Measurements from ENCODE around the gene MAGEB3. TPM values are rescaled to one million over a fixed set of nuclear protein-coding genes. Genes with fewer than 3 reads are reported as not detected.

Gene MAGEB3
- total RNA-seq, 1 donor from 2014 or later = not detected

DNA sequence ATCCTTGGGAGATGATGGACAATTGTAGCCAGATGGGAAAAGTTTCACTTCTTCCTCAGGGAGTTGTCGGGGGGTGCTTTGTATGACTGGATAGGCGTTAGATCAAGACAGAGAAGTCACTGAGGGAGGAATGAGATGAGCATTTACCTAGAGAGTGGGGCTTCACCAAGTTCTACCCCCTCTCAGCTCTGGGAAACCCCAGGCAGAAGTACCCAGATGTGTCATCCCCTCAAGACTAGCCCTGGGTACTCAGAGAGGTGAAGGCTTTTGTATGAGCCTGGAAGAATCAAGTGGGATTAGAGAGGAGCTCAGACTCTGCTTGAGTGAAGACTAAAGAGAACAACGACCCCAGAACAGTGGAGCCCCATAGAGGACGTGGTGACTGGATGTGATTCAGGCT is 18.4 kb downstream of the MAGEB3 start:
- no peak overlapping the region for H2AFZ ChIP-seq (ENCODE audit: low read depth, low read length)
- H3K27me3 ChIP-seq (ENCODE audit: insufficient read depth, low read length) = no peaks in the 10 kb centered on the region
- no peak for TF ChIP-seq CTCF (IDR thresholded peaks at IDR 0.05; ENCODE audit: insufficient read depth, low read depth, low read length)
- no peak for TF ChIP-seq EZH2 (IDR thresholded peaks at IDR 0.05; ENCODE audit: insufficient read depth, low read length)
- no peak overlapping the region for H3K27ac Mint-ChIP-seq (ENCODE audit: unreplicated experiment)
- no peak overlapping the region for H3K9ac ChIP-seq (ENCODE audit: low read length)
- H3K9me3 ChIP-seq (ENCODE audit: insufficient read depth, low read depth, low read length) = no peaks in the 10 kb centered on the region
- no peaks in the 10 kb centered on the region for H3K79me2 ChIP-seq (ENCODE audit: insufficient read depth, low read length)
- no peak overlapping the region for H3K4me3 Mint-ChIP-seq (ENCODE audit: unreplicated experiment)
- H4K20me1 ChIP-seq (ENCODE audit: insufficient read depth, low read length) = no peaks in the 10 kb centered on the region
- H3K27me3 Mint-ChIP-seq (ENCODE audit: low read depth, unreplicated experiment) = no peaks in the 10 kb centered on the region
- no peaks in the 10 kb centered on the region for H3K4me1 Mint-ChIP-seq (ENCODE audit: low read depth, unreplicated experiment)
- DNase-seq (ENCODE audit: low read depth) = no peak
- H3K27ac ChIP-seq (ENCODE audit: low read depth, low read length) = no peak overlapping the region
- no peak for FAIRE-seq
- no peak overlapping the region for H3K4me2 ChIP-seq (ENCODE audit: low read length)
- H3K4me1 ChIP-seq (ENCODE audit: insufficient read depth, low read length) = no peaks in the 10 kb centered on the region
- no peak overlapping the region for H3K4me3 ChIP-seq (ENCODE audit: insufficient read depth, low read depth, low read length)
- peaks cover 2% of the 10 kb centered on the region for H3K9me3 Mint-ChIP-seq (ENCODE audit: unreplicated experiment)
- H3K36me3 ChIP-seq (ENCODE audit: insufficient read depth, low read length) = no peaks in the 10 kb centered on the region
- H3K36me3 Mint-ChIP-seq (ENCODE audit: low read depth, unreplicated experiment) = no peaks in the 10 kb centered on the region

DNA sequence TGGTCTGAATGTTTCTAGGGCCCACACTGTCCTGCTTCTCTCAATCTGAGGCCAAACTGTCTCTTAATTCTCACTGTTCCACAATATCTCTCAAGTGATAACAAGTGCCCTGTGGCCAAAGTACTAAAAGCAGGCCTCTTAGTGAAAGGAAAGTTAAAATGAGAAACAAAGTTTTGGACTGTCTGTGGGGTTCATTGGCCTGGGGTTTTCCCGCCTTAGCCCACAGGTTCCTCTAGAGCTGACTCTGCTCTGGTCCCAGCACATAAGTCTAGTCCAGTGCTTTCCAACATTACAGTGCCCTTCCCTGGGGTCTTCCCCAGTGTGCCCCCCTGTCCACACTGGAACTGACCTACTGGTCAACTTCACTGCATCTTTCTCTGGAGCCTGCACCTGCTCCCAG is 22.8 kb downstream of the MAGEB3 start:
- H3K4me1 ChIP-seq (ENCODE audit: insufficient read depth, low read length) = no peaks in the 10 kb centered on the region
- Mint-ChIP-seq H3K27ac (ENCODE audit: unreplicated experiment) (no peak overlapping the region), H3K9me3 (ENCODE audit: unreplicated experiment) (peaks cover 7% of the 10 kb centered on the region), H3K4me1 (ENCODE audit: low read depth, unreplicated experiment) (no peaks in the 10 kb centered on the region), H3K4me3 (ENCODE audit: unreplicated experiment) (no peak overlapping the region), H3K36me3 (ENCODE audit: low read depth, unreplicated experiment) (no peaks in the 10 kb centered on the region), H3K27me3 (ENCODE audit: low read depth, unreplicated experiment) (no peaks in the 10 kb centered on the region)
- H3K9ac ChIP-seq (ENCODE audit: low read length) = no peak overlapping the region
- no peaks in the 10 kb centered on the region for H4K20me1 ChIP-seq (ENCODE audit: insufficient read depth, low read length)
- H3K4me3 ChIP-seq (ENCODE audit: insufficient read depth, low read depth, low read length) = no peak overlapping the region
- no peaks in the 10 kb centered on the region for H3K9me3 ChIP-seq (ENCODE audit: insufficient read depth, low read depth, low read length)
- no peaks in the 10 kb centered on the region for H3K79me2 ChIP-seq (ENCODE audit: insufficient read depth, low read length)
- no peak overlapping the region for H3K27ac ChIP-seq (ENCODE audit: low read depth, low read length)
- no peak for TF ChIP-seq EZH2 (IDR thresholded peaks at IDR 0.05; ENCODE audit: insufficient read depth, low read length)
- no peak for TF ChIP-seq CTCF (IDR thresholded peaks at IDR 0.05; ENCODE audit: insufficient read depth, low read depth, low read length)
- no peak overlapping the region for H3K4me2 ChIP-seq (ENCODE audit: low read length)
- no peak overlapping the region for H2AFZ ChIP-seq (ENCODE audit: low read depth, low read length)
- no peaks in the 10 kb centered on the region for H3K36me3 ChIP-seq (ENCODE audit: insufficient read depth, low read length)
- H3K27me3 ChIP-seq (ENCODE audit: insufficient read depth, low read length) = no peaks in the 10 kb centered on the region
- FAIRE-seq (no peak), DNase-seq (ENCODE audit: low read depth) (no peak)

DNA sequence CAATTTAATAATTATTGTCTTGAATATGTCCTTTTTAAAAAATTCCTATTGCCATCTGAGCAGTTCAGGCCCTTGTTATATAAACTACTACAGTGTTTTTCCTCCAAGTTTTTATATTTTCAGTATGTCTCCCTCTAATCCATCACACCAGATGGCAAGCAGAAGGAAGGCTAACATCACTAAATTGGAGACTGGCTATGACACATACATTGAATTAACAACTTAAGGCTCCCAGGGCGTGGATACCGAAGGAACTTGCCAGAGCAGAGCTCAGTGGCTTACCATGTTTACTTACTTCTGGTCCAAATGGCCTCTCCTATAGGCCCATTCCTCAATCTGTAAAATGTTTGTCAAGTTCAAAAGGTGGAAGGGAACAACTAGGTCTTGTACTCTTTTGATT is 29.5 kb downstream of the MAGEB3 start:
- Histone ChIP-seq H3K4me3 (ENCODE audit: insufficient read depth, low read depth, low read length) (no peak overlapping the region), H3K9ac (ENCODE audit: low read length) (no peak overlapping the region), H3K36me3 (ENCODE audit: insufficient read depth, low read length) (no peaks in the 10 kb centered on the region), H3K27ac (ENCODE audit: low read depth, low read length) (no peak overlapping the region), H3K27me3 (ENCODE audit: insufficient read depth, low read length) (no peaks in the 10 kb centered on the region), H3K9me3 (ENCODE audit: insufficient read depth, low read depth, low read length) (no peaks in the 10 kb centered on the region), H3K4me1 (ENCODE audit: insufficient read depth, low read length) (no peaks in the 10 kb centered on the region), H3K4me2 (ENCODE audit: low read length) (no peak overlapping the region), H3K79me2 (ENCODE audit: insufficient read depth, low read length) (no peaks in the 10 kb centered on the region), H4K20me1 (ENCODE audit: insufficient read depth, low read length) (no peaks in the 10 kb centered on the region), H2AFZ (ENCODE audit: low read depth, low read length) (no peak overlapping the region)
- FAIRE-seq (peak; percentile 41), DNase-seq (ENCODE audit: low read depth) (no peak)
- no peaks in the 10 kb centered on the region for H3K4me1 Mint-ChIP-seq (ENCODE audit: low read depth, unreplicated experiment)
- H3K27me3 Mint-ChIP-seq (ENCODE audit: low read depth, unreplicated experiment) = no peaks in the 10 kb centered on the region
- H3K36me3 Mint-ChIP-seq (ENCODE audit: low read depth, unreplicated experiment) = no peaks in the 10 kb centered on the region
- H3K27ac Mint-ChIP-seq (ENCODE audit: unreplicated experiment) = no peak overlapping the region
- no peak overlapping the region for H3K4me3 Mint-ChIP-seq (ENCODE audit: unreplicated experiment)
- H3K9me3 Mint-ChIP-seq (ENCODE audit: unreplicated experiment) = peaks cover 5% of the 10 kb centered on the region
- no peak for TF ChIP-seq EZH2 (IDR thresholded peaks at IDR 0.05; ENCODE audit: insufficient read depth, low read length)
- TF ChIP-seq CTCF (IDR thresholded peaks at IDR 0.05; ENCODE audit: insufficient read depth, low read depth, low read length) = no peak
